Activated CD4-positive, alpha-beta T cell treated with anti-CD3 and anti-CD28 coated beads for 4 hours (primary cell): Measurements from ENCODE around the gene EXT2.

Experiments
- DNase-seq, 2 donors: peaks; one replicate each; pipeline ENCODE4 v3.0.0-alpha.2; 2020

The EXT2 gene

DNA sequence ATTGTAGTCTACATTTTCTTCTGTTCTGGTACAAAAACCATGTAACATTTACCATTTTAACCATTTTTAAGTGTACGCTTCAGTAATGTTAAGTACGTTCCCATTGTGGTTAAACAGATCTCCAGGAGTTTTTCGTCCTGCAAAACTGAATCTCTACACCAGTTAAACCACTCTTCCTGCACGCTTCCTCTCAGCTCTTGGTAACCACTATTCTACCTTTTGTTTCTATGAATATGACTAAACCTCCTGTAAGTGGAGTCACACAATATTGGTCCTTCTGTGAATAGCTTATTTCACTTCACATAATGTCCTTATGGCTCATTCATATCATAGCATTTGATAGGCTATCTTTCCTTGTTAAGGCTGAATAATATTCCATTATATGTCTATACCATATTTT is 7.1 kb upstream of the EXT2 start:
- DNase-seq: no peak

DNA sequence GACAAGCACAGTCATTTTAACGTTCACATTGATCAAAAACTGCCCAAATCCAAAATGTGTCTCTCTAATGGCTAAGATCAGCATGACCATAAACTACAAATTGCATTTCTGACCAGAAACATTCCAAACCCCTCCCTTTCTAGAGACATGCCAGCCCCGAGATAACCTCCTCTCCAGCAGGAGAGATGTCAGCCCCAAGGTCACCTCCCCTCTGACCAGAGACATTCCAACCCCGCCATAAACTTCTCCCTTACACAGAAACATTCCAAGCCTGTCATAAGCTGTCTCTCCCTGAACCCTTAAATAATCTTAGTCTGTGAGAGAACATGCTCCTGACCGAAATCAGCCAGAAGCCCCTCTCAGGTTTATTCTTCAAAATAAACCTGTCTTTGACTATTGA is 6.6 kb upstream of the EXT2 start:
- DNase-seq: no peak

GRCh38 chr11:44090539-44090938 is 4.9 kb upstream of the EXT2 start:
- no peak for DNase-seq

- DNase-seq: peak; percentile 84 to 86
Observed at GRCh38 chr11:44094260-44094868, 1.1 kb upstream of the EXT2 start.

DNA sequence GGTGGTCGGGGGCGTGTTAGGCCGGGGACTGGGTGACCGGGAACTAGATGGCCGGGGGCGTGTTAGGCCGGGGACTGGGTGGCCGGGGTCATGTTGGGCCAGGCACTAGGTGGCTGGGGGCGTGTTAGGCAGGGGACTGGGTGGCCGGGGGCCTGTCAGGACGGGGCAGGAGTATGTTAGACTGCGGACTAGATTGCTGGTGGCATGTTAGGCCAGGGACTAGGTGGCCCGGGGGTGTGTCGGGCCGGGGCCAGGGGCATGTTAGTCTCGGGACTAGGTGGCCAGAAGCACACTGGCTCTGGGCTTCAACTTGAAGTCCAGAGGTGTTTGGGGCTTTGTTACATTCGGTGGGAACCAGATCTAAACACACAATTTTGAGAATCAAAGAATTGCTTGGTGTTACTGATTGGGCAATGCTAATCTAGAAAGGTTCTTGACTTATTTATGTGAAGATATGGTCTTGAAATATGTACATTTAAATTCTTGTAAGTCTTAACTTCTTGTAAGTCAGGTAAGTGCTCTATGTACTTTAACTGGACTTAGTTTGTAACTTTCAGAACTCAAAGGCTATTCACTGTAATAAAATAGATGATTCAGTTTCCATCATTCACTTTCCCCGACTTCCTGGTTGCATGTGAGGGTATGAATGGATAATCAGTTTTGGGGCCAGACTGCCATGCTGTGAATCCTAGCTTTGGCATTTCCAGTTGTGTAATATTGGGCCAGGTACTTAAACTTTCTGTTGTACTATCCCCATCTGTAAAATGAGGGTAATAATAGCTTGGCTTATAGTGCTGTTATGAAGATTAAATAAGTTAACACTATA is 1.1 kb downstream of the EXT2 start:
- no peak for DNase-seq

DNA sequence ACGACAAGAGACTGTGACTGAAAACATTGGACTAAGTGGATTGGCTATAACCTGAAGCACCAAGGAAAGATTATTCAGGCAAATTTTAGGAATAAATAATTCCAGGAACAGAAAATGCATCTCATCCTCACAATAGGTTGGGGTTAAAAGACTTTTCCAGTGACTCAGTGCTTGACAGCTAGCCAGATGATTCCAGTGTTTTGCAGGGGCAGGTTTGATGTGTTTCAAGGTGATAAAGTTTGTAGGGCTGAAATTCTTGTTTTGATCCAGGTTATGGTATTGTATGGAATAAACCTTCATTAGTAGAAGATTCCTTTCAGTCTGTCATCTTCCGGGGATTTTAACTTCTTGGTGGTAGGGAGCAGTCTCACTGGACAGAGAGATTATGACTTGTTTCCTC is 2.3 kb downstream of the EXT2 start:
- DNase-seq: no peak

DNA sequence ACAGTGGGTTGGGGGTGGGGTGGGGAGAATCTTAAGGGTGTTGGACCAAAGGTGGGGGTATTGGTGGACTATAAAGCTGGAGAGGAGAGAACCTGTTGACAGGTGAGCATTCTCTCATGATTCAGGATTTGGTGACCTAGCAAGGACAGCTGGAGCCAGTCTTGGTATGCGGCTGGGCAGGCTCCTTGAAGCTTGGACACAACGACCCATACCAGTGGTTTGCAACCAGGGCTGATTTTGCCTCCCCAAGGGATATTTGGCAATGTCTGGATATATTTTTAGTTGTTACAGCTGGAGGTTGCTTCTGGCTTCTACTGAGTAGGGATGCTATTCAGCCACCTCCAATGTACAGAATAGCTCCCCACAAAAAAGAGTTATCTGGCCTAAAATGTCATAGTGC is 5.6 kb downstream of the EXT2 start:
- no peak for DNase-seq

- DNase-seq: no peak
Observed at GRCh38 chr11:44104481-44105294, 9.2 kb downstream of the EXT2 start.

DNA sequence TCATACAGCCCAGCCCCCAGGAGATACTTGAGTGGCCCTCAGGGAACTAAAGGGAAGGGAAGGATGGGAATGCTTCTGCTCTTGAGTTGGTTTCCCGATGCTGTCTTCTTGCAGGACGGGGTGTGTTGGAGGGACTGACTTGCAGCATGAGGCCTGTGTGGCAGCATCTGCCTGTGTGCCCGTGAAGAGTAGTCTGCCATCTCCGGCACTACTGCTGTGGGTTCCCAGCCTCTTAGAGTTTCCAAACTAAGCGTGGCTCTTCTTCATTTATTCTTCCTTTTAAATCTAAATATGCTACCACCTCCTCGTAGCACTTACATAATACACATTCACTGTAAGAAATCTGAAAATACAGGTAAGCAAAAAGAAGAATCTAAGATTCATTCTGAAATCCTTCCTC is 12.8 kb downstream of the EXT2 start:
- DNase-seq: no peak

DNA sequence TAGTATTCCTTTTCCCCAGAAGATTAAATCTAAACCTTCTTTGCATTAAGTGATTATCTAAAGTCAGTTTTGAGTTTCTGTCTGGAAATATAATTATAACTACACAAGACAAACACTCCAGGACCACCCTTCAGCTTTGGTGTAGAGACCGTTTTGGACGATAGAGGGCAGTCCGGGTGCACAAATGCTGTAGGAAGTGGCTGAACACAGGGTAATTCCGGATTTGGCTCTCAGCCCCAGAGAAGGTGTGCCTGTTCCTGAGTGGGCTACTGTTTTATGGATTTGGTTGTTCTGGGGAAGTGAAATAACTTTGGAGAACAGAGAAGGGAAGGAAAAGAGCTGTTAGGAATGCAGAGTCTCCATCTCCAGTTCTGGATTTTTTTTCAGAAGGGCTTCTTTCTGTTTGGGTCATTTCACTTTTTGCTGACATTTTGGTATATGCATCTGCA is 14.8 kb downstream of the EXT2 start:
- peak; percentile 38 to 50 for DNase-seq

DNA sequence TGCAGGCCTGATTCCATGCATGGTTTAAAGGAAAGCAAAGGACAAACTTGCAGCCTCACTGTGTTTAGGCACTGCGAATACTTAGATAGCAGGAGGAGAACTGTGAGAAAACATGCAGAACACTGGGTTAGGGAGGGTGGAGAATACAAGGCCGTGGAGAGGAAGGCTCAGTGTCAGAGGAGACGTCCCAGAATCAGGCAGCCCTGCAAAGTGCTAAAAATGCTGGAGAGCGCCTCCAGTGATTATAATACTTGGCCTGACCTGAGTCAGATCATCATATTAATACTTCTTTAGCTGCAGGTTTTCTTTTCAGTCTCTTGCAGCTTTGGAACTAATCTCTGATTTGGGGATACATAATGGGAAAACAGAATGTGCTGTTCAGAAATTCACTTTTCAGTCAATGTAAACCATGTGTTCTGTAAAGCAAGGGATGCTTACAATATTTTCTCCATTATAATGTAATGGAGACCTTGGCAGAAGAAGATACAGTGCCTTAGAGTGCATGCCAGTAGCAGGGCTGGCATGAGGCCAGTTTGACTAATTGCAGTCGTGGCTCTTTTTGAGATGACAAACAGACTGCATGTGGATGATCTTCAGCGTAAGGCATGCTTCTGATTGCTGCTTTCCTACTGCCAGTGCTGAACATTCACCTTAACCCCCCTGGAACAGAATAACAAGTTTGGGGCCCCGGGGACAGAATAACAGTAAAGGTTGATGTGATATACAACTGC is 16.8 kb downstream of the EXT2 start:
- no peak for DNase-seq

DNA sequence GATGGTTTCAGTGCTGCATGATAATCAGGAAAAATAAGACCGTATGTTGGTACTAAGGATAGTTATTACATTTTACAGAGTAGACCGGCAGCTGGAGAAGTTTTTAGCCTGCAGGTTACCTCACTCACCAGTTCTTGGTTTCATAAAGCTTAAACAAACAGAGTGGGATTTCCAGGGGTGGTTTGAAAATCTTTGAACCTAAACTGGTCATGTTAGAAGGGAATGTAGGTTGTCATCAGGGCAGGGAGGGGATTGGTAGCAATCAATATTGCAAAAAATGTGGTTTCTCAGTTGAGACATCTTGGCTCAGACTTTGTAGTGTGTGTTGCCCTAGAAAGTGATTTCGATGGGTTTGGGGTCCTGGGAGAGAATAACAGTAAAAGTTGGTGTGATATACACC is 17.5 kb downstream of the EXT2 start:
- DNase-seq: no peak

- no peak for DNase-seq
Observed at GRCh38 chr11:44113572-44113971, 18.1 kb downstream of the EXT2 start.

- DNase-seq: no peak
Observed at GRCh38 chr11:44116234-44116830, 20.9 kb downstream of the EXT2 start.

GRCh38 chr11:44120169-44120568 is 24.7 kb downstream of the EXT2 start:
- DNase-seq: no peak

DNA sequence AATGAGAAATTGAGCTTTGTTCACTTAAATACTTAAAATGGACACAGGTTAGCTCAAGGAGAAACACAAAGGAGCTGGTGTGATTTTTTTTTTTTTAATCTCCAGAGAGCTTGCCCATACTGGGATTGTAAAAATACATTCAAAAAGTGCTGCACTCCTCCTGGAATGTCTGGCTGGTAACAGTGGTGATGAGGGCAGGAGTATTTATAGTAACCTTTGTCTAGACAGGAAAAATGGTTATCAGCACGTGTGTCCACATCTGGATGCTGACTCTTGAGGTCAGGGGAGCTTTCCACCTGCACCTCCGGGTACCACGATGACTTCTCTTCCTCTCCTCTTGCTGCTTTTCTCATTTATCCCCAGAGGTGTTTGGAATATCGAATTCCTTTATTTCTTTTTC is 30.1 kb downstream of the EXT2 start:
- no peak for DNase-seq

DNA sequence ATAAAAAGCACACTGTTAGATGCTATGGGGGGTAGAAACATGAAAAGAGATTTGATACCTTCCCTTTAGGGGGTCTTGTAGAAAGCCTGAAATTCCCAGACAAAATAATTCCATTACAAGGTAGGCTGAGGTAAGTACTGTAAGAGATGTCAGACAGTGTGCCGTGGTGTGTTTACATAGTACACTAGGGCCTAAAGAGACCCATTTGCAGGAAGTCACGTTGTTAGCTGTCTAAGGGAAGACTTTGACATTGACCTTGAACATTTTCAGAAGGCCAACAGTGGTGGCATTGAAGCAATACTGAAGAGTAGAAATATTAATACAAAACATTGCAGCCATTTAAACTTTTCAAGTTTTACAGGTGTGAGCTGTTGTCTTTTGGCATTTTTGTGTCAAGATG is 30.8 kb downstream of the EXT2 start:
- no peak for DNase-seq

- no peak for DNase-seq
Observed at GRCh38 chr11:44127130-44127529, 31.7 kb downstream of the EXT2 start.

- DNase-seq: no peak
Observed at GRCh38 chr11:44128729-44129128, 33.3 kb downstream of the EXT2 start.

GRCh38 chr11:44130751-44131150 is 35.3 kb downstream of the EXT2 start:
- DNase-seq: no peak

GRCh38 chr11:44133335-44133946 is 38.0 kb downstream of the EXT2 start:
- no peak for DNase-seq

DNA sequence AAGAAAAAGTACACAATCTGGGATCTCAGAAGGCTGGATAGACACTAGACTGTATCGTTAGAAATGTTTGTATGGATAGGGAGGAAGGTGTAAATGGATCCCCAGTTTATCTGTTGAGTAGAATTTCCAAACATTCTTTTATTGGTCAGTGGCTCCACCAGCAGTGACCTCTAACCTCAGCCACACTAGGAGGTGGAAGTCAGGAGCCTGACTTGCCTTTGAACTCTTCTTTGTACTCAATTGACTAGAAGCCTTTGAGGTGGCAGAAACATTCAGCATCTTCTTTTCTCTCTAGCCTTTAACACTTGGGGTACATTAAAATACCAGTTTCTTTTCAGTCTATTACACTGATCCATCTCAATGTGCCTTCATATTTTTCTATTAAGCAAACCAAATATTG is 39.1 kb downstream of the EXT2 start:
- no peak for DNase-seq
